ENCODE data around the gene RXFP1.

Gene RXFP1

DNA sequence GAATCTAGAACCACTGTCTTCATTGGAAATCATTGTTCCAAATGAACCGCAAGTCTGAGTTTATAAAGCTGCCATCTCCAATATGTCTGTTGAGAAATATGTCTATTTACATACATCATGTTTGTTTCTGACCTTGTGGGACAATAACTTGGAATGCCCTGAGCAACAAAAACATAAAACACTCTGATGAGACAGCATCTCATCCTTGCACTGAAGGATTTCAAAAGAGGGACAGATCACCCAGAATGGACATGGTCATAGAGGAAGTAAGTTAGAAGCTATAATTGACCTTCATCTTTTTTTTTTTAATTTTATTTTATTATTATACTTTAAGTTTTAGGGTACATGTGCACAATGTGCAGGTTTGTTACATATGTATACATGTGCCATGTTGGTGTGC, 22.5 kb downstream of the RXFP1 start:
- Histone ChIP-seq H3K9me3 (ENCODE audit: insufficient read depth, low read length, severe bottlenecking) (no peaks in the 10 kb centered on the region), H4K20me1 (ENCODE audit: insufficient read depth, low read length) (no peaks in the 10 kb centered on the region), H3K36me3 (ENCODE audit: insufficient read depth, low read length) (no peaks in the 10 kb centered on the region), H3K4me3 (ENCODE audit: low read depth in 1 of 2, low read length in 2 of 2) (no peak overlapping the region), H2AFZ (ENCODE audit: low read depth, low read length) (no peak overlapping the region), H3K27ac (ENCODE audit: low read length) (no peak overlapping the region), H3K4me2 (ENCODE audit: insufficient read depth, low read length) (no peak overlapping the region), H3K4me1 (ENCODE audit: insufficient read depth, low read length) (no peaks in the 10 kb centered on the region), H3K9ac (ENCODE audit: low read depth, low read length) (no peak overlapping the region), H3K27me3 (ENCODE audit: insufficient read depth, low read length, poor library complexity) (no peaks in the 10 kb centered on the region), H3K79me2 (ENCODE audit: insufficient read depth, low read length) (no peaks in the 10 kb centered on the region)
- TF ChIP-seq, protein P1, sequence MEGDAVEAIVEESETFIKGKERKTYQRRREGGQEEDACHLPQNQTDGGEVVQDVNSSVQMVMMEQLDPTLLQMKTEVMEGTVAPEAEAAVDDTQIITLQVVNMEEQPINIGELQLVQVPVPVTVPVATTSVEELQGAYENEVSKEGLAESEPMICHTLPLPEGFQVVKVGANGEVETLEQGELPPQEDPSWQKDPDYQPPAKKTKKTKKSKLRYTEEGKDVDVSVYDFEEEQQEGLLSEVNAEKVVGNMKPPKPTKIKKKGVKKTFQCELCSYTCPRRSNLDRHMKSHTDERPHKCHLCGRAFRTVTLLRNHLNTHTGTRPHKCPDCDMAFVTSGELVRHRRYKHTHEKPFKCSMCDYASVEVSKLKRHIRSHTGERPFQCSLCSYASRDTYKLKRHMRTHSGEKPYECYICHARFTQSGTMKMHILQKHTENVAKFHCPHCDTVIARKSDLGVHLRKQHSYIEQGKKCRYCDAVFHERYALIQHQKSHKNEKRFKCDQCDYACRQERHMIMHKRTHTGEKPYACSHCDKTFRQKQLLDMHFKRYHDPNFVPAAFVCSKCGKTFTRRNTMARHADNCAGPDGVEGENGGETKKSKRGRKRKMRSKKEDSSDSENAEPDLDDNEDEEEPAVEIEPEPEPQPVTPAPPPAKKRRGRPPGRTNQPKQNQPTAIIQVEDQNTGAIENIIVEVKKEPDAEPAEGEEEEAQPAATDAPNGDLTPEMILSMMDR (IDR thresholded peaks at IDR 0.05; ENCODE audit: borderline replicate concordance, extremely low read depth, low read length, poor library complexity, severe bottlenecking), result no peak
- no peak for TF ChIP-seq EZH2 (IDR thresholded peaks at IDR 0.05; ENCODE audit: borderline replicate concordance, low read depth, low read length, severe bottlenecking)
- no peak for DNase-seq
- ATAC-seq (ENCODE audit: insufficient read depth, low read depth), result no peak

DNA sequence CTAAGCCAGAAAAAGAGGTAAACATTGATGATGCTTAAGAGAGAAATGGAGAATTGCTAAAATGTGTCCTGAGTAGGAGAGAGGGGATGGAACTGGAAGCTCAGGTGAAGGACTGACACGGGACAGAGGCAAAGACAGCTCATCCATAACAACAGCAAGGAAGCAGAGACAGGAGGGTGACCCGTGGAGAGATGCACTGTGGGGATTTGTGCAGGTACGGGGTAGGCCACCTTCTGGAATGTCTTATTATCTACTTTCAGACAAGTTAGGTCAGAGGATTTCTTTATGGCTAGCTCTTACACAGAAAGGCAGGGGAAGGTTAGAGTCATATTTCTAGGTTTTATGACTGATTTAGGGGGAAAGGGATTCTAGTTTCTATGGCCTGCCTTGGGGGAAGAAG, 31.7 kb downstream of the RXFP1 start:
- no peaks in the 10 kb centered on the region for H4K20me1 ChIP-seq (ENCODE audit: insufficient read depth, low read length)
- H3K4me1 ChIP-seq (ENCODE audit: insufficient read depth, low read length), result no peaks in the 10 kb centered on the region
- H3K4me2 ChIP-seq (ENCODE audit: insufficient read depth, low read length), result no peak overlapping the region
- no peak overlapping the region for H3K27ac ChIP-seq (ENCODE audit: low read length)
- no peaks in the 10 kb centered on the region for H3K27me3 ChIP-seq (ENCODE audit: insufficient read depth, low read length, poor library complexity)
- H3K79me2 ChIP-seq (ENCODE audit: insufficient read depth, low read length), result no peaks in the 10 kb centered on the region
- TF ChIP-seq EZH2 (IDR thresholded peaks at IDR 0.05; ENCODE audit: borderline replicate concordance, low read depth, low read length, severe bottlenecking), result no peak
- TF ChIP-seq, protein P1 (IDR thresholded peaks at IDR 0.05; ENCODE audit: borderline replicate concordance, extremely low read depth, low read length, poor library complexity, severe bottlenecking), result no peak
- no peak overlapping the region for H3K9ac ChIP-seq (ENCODE audit: low read depth, low read length)
- DNase-seq (no peak), ATAC-seq (ENCODE audit: insufficient read depth, low read depth) (no peak)
- H3K36me3 ChIP-seq (ENCODE audit: insufficient read depth, low read length), result no peaks in the 10 kb centered on the region
- H2AFZ ChIP-seq (ENCODE audit: low read depth, low read length), result no peak overlapping the region
- no peak overlapping the region for H3K4me3 ChIP-seq (ENCODE audit: low read depth in 1 of 2, low read length in 2 of 2)
- no peaks in the 10 kb centered on the region for H3K9me3 ChIP-seq (ENCODE audit: insufficient read depth, low read length, severe bottlenecking)

DNA sequence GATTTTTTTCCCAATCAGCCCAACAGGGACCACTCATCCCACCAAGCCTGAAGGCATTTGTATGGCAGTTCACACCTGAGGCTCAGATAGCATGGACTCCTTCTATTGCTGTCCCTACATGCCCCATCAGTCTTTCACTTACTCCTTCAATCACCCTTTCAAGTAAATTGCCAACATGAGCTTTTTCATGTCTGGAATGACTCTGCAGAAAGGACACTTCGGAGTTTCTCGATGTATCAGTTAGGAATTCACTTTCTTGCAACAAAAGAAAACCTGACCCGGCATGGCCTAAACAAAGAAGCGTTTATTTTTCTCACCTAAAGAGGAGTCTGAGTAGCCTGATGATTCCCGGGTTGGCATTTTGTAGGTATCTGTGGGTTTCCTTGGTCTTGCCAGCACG, 38.6 kb downstream of the RXFP1 start:
- Histone ChIP-seq H3K9ac (ENCODE audit: low read depth, low read length) (no peak overlapping the region), H3K9me3 (ENCODE audit: insufficient read depth, low read length, severe bottlenecking) (no peaks in the 10 kb centered on the region), H3K4me1 (ENCODE audit: insufficient read depth, low read length) (no peaks in the 10 kb centered on the region), H2AFZ (ENCODE audit: low read depth, low read length) (no peak overlapping the region), H3K27me3 (ENCODE audit: insufficient read depth, low read length, poor library complexity) (no peaks in the 10 kb centered on the region), H3K27ac (ENCODE audit: low read length) (no peak overlapping the region), H4K20me1 (ENCODE audit: insufficient read depth, low read length) (no peaks in the 10 kb centered on the region), H3K36me3 (ENCODE audit: insufficient read depth, low read length) (no peaks in the 10 kb centered on the region), H3K4me2 (ENCODE audit: insufficient read depth, low read length) (no peak overlapping the region), H3K4me3 (ENCODE audit: low read depth in 1 of 2, low read length in 2 of 2) (no peak overlapping the region), H3K79me2 (ENCODE audit: insufficient read depth, low read length) (no peaks in the 10 kb centered on the region)
- DNase-seq (no peak), ATAC-seq (ENCODE audit: insufficient read depth, low read depth) (no peak)
- TF ChIP-seq, protein P1 (IDR thresholded peaks at IDR 0.05; ENCODE audit: borderline replicate concordance, extremely low read depth, low read length, poor library complexity, severe bottlenecking), result no peak
- no peak for TF ChIP-seq EZH2 (IDR thresholded peaks at IDR 0.05; ENCODE audit: borderline replicate concordance, low read depth, low read length, severe bottlenecking)

DNA sequence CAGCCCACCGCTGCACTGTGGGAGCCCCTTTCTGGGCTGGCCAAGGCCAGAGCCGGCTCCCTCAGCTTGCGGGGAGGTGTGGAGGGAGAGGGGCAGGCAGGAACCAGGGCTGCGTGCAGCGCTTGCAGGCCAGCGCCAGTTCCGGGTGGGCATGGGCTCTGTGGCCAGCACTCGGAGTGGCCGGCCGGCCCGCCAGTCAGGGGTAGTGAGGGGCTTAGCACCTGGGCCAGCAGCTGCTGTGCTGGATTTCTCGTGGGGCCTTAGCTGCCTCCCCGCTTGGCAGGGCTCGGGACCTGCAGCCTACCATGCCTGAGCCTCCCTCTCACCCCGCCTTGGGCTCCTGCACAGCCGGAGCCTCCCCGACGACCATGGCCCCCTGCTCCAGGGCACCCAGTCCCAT, 45.2 kb downstream of the RXFP1 start:
- TF ChIP-seq, protein P1 (IDR thresholded peaks at IDR 0.05; ENCODE audit: borderline replicate concordance, extremely low read depth, low read length, poor library complexity, severe bottlenecking), result no peak
- TF ChIP-seq EZH2 (IDR thresholded peaks at IDR 0.05; ENCODE audit: borderline replicate concordance, low read depth, low read length, severe bottlenecking), result no peak
- Histone ChIP-seq H3K4me2 (ENCODE audit: insufficient read depth, low read length) (no peak overlapping the region), H3K9ac (ENCODE audit: low read depth, low read length) (no peak overlapping the region), H3K27ac (ENCODE audit: low read length) (no peak overlapping the region), H3K36me3 (ENCODE audit: insufficient read depth, low read length) (no peaks in the 10 kb centered on the region), H4K20me1 (ENCODE audit: insufficient read depth, low read length) (no peaks in the 10 kb centered on the region), H3K27me3 (ENCODE audit: insufficient read depth, low read length, poor library complexity) (no peaks in the 10 kb centered on the region), H3K79me2 (ENCODE audit: insufficient read depth, low read length) (no peaks in the 10 kb centered on the region), H3K4me1 (ENCODE audit: insufficient read depth, low read length) (no peaks in the 10 kb centered on the region), H2AFZ (ENCODE audit: low read depth, low read length) (no peak overlapping the region), H3K9me3 (ENCODE audit: insufficient read depth, low read length, severe bottlenecking) (no peaks in the 10 kb centered on the region), H3K4me3 (ENCODE audit: low read depth in 1 of 2, low read length in 2 of 2) (no peak overlapping the region)
- DNase-seq, result no peak
- no peak for ATAC-seq (ENCODE audit: insufficient read depth, low read depth)

Data from DND-41 (cell line).